ENCODE results near the gene CCDC81.
A peak's percentile ranks its signal among the peaks of the same experiment; 100 is the strongest.
"Not testable (repeated sequence)": the region's sequence is repeated elsewhere in the genome, so short reads cannot be mapped to it uniquely, and the experiment has no call there.

CCDC81 gene

GRCh38 chr11:86374586-86374985 lies at the start of gene CCDC81:
Gene CCDC81, plus strand, starts transcription at chr11:86374887. Its CDS starts 277 bp downstream, at chr11:86375164.
- DNase-seq: peak in 5 of 14 donors; percentile 2 to 28 (median 8)

DNA sequence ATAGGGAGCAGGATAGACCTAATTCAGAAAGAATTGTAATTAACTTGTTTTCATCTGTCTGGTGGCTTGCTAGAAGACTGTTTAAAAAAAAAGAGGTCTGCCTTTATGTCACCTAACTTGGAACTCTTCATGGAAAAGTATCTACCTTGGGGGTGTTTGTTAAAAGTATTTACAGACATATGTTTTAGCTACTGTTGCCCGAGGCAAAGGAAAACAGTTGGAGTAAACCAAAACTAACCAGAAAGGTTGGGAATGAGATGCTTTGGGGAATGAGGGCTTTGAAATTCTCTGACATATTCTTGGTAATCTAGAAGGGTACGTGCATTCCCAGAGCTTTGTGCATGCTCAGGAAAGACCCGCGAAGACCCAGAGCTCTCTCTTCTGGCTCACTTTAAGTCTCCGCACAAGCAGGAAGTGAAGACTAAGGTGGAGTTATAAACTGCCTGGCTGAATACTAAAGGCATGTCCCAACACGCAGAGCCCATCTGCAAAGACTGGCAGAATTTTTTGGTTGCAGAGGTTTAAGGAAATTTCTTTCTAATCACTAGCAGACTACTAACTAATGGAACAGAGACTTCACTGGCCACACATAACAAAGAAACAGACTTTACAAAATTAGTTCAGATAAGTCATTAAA lies 39.4 kb upstream of the CCDC81 start:
- no peak for DNase-seq

GRCh38 chr11:86337227-86337626 lies 37.5 kb upstream of the CCDC81 start:
- no peak for DNase-seq

- no peak for DNase-seq
These were observed 33.3 kb upstream of the CCDC81 start for GRCh38 chr11:86341382-86341781.

GRCh38 chr11:86346513-86346912 lies 28.2 kb upstream of the CCDC81 start:
- no peak for DNase-seq

- DNase-seq: no peak
These were observed 19.4 kb upstream of the CCDC81 start for GRCh38 chr11:86355256-86355655.

DNA sequence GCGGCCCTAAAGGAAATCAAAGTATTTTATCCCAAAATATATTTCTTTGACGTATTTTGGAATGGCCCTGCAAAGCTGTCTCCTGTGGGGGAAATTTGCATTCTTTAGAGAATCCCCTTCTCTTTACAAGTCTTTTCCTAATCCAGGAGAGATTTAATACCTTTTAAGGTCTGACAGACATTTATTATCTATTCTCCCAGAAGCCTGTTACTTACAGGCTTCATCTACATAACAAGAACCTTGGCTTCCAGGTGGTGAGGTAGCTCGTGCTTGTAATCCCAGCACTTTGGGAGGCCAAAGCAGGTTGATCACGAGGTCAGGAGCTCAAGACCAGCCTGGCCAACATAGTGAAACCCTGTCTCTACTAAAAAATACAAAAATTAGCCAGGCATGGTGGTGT lies 17.3 kb upstream of the CCDC81 start:
- not testable (repeated sequence) for DNase-seq

DNA sequence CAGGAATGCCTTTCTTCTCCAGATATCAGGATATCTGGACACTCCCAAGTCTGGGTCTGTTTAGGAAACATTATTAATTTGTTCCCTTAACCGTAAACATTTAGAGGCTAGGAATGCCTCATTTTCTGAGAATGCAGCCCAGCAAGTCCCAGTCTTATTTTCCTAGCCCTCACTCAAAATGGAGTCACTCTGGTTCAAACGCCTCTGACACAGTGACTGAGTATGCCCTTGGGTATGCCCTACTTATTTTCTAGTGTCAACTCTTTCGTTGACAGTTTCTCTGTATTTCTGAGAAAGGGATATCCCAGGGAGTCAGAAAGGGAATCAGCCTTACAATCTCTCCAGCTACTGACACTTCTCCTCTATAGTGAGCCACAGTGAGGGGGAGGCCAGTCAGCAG lies 16.0 kb upstream of the CCDC81 start:
- no peak for DNase-seq

DNA sequence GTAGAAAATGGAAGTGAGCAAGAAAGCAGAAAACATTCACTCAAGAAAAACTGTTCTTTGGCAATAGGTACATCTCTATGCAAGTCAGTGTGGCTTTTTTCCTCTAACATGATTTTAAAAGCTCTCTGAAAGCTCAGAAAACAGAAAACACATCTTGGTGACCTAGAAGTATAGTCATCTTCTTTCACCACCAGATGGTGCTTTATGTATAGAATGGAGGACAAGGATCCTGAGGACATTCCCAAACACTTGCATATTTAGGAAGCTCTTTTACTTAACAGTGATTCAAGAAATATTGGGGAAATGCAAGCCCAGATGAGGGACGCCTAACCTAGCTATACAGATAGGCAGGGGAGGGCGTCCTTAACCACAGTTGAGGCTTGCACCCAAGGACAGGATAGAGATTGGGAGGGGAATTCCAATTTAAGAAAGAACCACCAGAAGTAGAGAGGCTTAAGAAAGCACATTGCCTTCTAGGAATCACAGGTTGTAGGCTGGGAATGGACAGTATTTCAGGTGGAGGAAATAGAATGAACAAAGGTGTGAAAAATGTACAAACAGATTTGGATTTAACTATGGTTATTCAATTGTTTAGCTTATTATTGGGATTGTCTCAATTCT lies 13.8 kb upstream of the CCDC81 start:
- no peak for DNase-seq

- DNase-seq: no peak
These were observed 11.3 kb upstream of the CCDC81 start for GRCh38 chr11:86363424-86363823.

DNA sequence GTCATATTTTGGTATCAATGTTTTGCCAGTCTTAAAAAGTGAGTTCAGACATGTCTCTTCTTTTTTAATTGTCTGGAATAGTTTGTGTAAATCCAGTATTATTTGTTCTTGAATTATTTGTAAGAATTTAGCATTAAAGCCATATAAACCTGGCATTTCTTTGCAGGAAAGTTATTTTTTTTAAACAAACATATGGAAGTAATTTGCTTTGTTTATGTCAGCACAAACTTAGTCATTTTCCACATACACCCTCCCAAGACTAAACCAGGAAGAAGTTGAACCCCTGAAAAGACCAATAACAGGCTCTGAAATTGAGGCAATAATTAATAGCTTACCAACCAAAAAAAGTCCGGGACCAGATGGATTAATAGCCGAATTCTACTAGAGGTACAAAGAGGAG lies 9.1 kb upstream of the CCDC81 start:
- DNase-seq: no peak

DNA sequence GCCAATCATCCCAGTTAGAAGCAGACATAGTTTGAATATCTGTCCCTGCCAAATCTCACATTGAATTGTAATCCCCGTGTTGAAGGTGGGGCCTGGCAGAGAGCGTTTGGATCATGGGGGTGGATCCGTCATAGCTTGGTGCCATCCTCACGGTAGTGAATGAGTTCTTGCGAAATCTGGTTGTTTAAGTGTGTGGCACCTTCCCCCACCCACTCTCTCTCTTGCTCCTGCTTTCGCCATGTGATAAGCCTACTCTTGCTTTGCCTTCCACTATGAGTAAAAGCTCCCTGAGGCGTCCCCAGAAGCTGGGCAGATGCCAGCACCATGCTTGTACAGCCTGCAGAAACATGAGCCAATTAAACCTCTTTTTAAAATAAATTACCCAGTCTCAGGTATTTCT lies 5.0 kb upstream of the CCDC81 start:
- DNase-seq: no peak

DNA sequence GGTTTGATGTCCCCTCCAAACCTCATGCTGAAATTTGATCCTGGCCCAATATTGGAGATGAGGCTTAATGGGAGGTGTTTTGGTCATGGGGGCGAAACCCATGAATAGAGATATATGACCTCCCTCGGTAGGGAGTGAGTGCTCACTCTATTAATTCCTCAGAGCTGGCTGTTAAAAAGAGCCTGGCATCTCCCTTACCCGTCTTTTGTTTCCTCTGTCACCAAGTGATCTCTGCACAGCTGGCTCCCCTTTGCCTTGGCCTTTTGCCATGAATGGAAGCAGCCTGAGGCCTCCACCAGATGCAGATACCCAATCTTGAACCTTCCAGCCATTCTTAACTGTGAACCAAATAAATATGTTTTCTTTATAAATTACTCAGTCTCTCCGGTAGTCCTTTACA lies 4.5 kb upstream of the CCDC81 start:
- DNase-seq: no peak

DNA sequence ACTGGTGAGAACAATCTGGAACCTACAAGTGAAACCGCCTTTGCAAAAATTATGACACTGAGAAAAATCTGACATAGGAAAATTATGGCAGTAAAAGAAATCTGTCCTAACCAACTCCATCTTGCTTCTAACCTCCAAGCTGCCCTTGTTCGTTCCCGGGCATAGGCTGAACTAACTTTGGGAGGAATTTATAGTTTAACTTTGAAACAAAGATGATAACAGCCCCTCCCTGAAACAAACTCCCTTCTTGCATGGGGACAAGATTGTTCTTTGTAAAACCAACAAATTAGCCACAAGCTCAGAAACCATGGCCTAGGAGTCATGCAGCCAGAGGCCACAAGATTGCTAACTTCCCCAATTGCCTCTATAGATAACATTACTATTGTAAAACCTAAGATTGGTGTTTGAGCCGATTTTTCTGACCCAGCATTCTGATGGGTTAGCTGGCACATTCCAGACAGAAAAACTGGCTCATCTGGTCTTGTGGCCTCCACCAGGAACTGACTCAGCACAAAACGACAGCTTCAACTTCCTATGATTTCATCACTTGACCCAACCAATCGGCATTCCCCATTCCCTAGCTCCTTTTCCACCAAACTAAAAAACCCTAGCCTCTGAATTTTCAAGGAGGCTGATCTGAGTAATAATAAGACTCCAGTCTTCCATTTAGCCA lies 3.6 kb upstream of the CCDC81 start:
- DNase-seq: no peak

- DNase-seq: no peak
These were observed 2.6 kb upstream of the CCDC81 start for GRCh38 chr11:86372041-86372440.

DNA sequence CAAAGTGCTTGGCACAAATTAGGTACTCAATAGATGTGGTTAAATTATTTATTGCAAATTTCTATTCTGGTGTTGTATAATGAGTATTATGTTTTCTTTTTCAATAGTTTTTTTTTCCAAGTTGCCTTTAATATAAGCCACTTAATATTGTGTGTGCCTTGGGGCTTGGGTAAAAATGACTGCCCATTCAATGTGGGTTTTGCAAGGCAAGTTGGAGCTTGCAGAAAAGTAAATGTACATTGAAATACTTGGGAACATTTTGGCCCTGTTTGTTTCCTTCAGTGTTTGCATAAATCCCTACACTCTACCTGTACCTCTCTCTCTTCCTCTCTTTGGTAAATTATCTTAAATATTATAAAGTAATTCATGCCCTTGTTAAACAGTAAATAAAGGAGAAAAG lies 2.1 kb upstream of the CCDC81 start:
- no peak for DNase-seq

- no peak for DNase-seq
These were observed 618 bp upstream of the CCDC81 start for GRCh38 chr11:86374069-86374468.

- no peak for DNase-seq
These were observed 3.3 kb downstream of the CCDC81 start for GRCh38 chr11:86377972-86378371.

DNA sequence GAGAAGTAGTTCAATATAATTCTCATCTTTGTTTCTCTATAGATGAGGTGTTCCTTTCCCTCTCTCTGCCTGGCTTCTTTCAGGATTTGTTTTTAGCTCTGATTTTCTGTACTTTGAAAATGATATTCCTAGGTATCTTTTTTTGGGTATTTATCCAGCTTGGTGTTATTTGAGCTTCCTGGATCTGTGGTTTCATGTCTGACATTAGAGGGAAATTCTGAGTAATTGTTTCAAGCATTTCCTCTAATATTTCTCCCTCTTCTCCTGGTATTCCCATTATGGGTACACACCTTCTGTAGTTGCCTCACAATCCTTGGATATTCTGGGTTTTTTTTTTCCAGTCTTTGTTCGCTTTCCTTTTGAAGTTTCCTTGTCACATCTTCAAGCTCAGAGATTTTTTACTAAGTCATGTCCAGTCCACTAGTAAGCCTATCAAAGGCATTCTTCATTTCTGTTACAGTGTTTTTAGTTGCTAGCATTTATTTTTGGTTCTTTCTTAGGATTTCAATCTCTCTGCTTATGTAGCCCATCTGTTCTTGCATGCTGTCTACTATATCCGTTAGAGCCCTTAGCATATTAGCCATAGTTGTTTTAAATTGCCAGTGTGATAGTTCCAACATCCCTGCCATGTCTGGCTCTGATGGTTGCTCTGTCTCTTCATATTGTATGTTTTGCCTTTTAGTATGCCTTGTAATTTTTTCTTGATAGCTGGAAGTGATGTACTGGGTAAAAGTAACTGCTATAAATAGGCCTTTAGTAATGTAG lies 5.8 kb downstream of the CCDC81 start:
- DNase-seq: no peak

DNA sequence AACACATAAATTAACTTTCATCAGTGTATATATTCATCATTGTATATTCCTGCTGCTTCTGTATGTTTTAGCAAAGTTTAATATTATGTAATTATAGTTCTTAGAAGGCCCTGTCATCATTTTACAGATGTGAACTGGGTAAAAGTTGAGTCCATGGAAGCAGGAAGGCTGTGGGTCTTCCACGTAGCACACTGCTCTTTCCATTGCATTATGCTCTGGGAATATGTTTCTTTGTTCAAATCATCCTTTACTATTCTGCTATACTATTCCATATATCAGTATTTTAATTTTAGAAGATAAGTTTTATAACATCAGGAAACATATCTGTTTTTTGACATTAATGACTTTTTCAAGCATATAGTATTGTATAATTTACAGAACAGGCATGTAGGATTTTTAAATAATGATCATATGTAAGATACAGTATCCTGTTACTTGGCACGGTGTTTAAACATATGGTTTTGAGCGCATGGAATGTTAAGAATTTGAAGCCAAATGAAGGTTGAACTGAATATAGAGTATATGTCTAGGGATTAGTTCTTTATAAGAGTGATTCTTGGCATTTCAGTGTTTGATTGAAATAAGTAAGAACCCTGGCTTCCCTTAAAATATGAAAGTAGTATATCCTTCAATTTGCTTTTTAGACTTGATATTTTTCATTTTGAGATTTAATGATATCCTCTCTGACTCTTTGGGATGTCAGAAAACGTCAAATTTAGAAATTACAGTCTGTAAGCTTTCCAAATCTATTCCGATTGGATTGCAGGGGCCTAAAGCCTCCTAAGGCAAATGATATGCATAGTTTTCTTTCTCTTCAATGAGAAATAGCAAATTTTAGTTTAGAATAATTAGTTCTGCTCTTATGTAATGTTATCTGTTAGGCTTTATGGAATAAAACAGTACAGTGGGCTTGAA lies 8.6 kb downstream of the CCDC81 start:
- DNase-seq: no peak

GRCh38 chr11:86386283-86386682 lies 11.6 kb downstream of the CCDC81 start:
- DNase-seq: no peak

DNA sequence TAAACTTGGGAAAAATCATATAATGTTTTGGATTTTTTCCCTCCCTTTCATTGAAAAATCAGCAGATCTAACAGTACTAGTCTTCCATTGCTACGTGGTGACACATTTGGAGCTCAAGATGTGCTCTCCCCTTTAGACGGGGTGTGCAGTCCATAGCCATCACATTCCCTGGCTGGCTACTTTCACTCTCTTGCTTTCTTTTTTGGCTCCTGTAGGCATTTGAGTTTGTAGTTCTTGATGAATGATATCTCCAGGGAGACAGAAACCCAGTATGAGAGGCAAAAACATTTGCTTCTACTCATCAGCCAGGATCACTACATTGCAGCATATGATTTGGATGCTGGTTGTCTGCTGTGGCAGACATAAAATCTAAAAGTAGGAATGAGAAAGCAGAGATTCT lies 12.1 kb downstream of the CCDC81 start:
- no peak for DNase-seq

Data from C1 segment of cervical spinal cord (tissue), 14 donors.